H1 (cell line): ENCODE measurements around the gene GMCL1. TPM values are rescaled to one million over a fixed set of nuclear protein-coding genes. Genes with fewer than 3 reads are reported as not detected.

Experiments
- CTCF ChIA-PET: fragments of 300-600 bp; sonication (Branson Sonifier 250); formaldehyde crosslinking; loops from one replicate; lab custom pipeline; 2021; ENCODE audit not compliant: partially characterized antibody; lab: Charles Lee
- POLR2A ChIA-PET: fragments of 300-600 bp; sonication (Branson Sonifier 250); formaldehyde crosslinking; loops from one replicate; lab custom pipeline; 2021; ENCODE audit warnings: inconsistent platforms; ENCODE audit not compliant: partially characterized antibody; lab: Charles Lee
- DNase-seq, 2 experiments: peaks; one replicate each; pipeline versions ENCODE4 v3.0.0 to v3.0.0-alpha.2; 2010 to 2022; ENCODE audit warnings: low spot score in 2 of 2, low read depth in 1 of 2, mixed read lengths in 1 of 2
- FAIRE-seq: peaks from 2 replicates; lab custom pipeline; 2011; peaks lifted over from hg19 to GRCh38; lab: Jason Lieb, UNC
- H2AFZ ChIP-seq: 2 replicates; pipeline ENCODE4 v1.8.1; 2012; ENCODE audit warnings: low read length, inconsistent platforms
- H2AK5ac ChIP-seq: 2 replicates; pipeline ENCODE4 v1.6.1; 2013; ENCODE audit warnings: low read depth, low read length
- H2BK120ac ChIP-seq: replicated peaks from 2 replicates; pipeline ENCODE3; 2013; ENCODE audit warnings: low read depth, low read length, inconsistent platforms
- H2BK12ac ChIP-seq: 2 replicates; pipeline ENCODE4 v1.6.1; 2013; ENCODE audit warnings: low read depth, low read length
- H2BK15ac ChIP-seq: 2 replicates; pipeline ENCODE4 v1.6.1; 2013; ENCODE audit warnings: low read length
- H2BK20ac ChIP-seq: 2 replicates; pipeline ENCODE4 v1.6.1; 2013; ENCODE audit warnings: low read length
- H2BK5ac ChIP-seq: 2 replicates; pipeline ENCODE4 v1.6.1; 2013; ENCODE audit warnings: low read depth, low read length
- H3K14ac ChIP-seq: 2 replicates; pipeline ENCODE4 v1.6.1; 2013; ENCODE audit warnings: inconsistent platforms; ENCODE audit not compliant: insufficient read length
- H3K18ac ChIP-seq: 2 replicates; pipeline ENCODE4 v1.6.1; 2013; ENCODE audit warnings: low read length; ENCODE audit errors: extremely low read depth
- H3K23ac ChIP-seq: 2 replicates; pipeline ENCODE4 v1.6.1; 2013; ENCODE audit warnings: inconsistent platforms; ENCODE audit not compliant: insufficient read length
- H3K23me2 ChIP-seq: 2 replicates; pipeline ENCODE4 v1.6.1; 2013; ENCODE audit warnings: low read depth, low read length
- H3K27ac ChIP-seq: 2 replicates; pipeline ENCODE4 v1.6.1; 2011; ENCODE audit warnings: low read depth, low read length, inconsistent platforms
- H3K27me3 ChIP-seq, 4 experiments: replicated peaks in 1 of 4; 1 replicate in 1 of 4; 2 replicates in 3 of 4; pipeline versions ENCODE4 v1.6.1 to v1.8.1; 2011 to 2013; ENCODE audit warnings: low read length in 3 of 4, mild to moderate bottlenecking in 3 of 4, inconsistent platforms in 2 of 4, mixed read lengths in 2 of 4, moderate library complexity in 1 of 4; ENCODE audit not compliant: control insufficient read depth in 3 of 4, insufficient read depth in 3 of 4; ENCODE audit errors: extremely low read depth in 1 of 4
- H3K36me3 ChIP-seq, 4 experiments: 2 replicates each; pipeline versions ENCODE4 v1.6.1 to v1.8.1; 2011 to 2013; ENCODE audit warnings: mild to moderate bottlenecking in 4 of 4, low read length in 3 of 4, moderate library complexity in 2 of 4, control low read depth in 1 of 4, inconsistent platforms in 1 of 4; ENCODE audit not compliant: insufficient read depth in 4 of 4, control insufficient read depth in 2 of 4
- H3K4ac ChIP-seq: replicated peaks from 2 replicates; pipeline ENCODE3; 2013; ENCODE audit warnings: low read length, low read depth, mixed read lengths, inconsistent platforms; ENCODE audit not compliant: insufficient read length
- H3K4me1 ChIP-seq, 4 experiments: replicated peaks in 1 of 4; 1 replicate in 1 of 4; 2 replicates in 3 of 4; pipeline versions ENCODE4 v1.6.1 to v1.8.1; 2011 to 2013; ENCODE audit warnings: low read length in 3 of 4, inconsistent platforms in 2 of 4, mixed read lengths in 1 of 4; ENCODE audit not compliant: insufficient read depth in 4 of 4, control insufficient read depth in 3 of 4
- H3K4me2 ChIP-seq, 2 experiments: 2 replicates each; pipeline versions ENCODE4 v1.6.1 to v1.8.1; 2011 to 2013; ENCODE audit warnings: low read depth in 2 of 2, low read length in 2 of 2, control low read depth in 1 of 2, inconsistent platforms in 1 of 2, mild to moderate bottlenecking in 1 of 2; ENCODE audit not compliant: insufficient read depth in 1 of 2
- H3K4me3 ChIP-seq, 4 experiments: fragments of 200-600, 300-600 bp in 1 of 4; sonication (generic), shearing (Covaris generic), sonication (Bioruptor Twin) in 1 of 4; 2 replicates each; pipeline versions ENCODE4 v1.5.1 to v1.8.1; 2011 to 2016; ENCODE audit warnings: low read length in 4 of 4, low read depth in 3 of 4, control low read depth in 2 of 4, inconsistent platforms in 2 of 4, mild to moderate bottlenecking in 2 of 4, mixed read lengths in 1 of 4, moderate library complexity in 1 of 4; ENCODE audit not compliant: insufficient read depth in 2 of 4; ENCODE audit errors: extremely low read depth in 1 of 4
- H3K56ac ChIP-seq: replicated peaks from 2 replicates; pipeline ENCODE3; 2013; ENCODE audit warnings: low read depth, mild to moderate bottlenecking, mixed read lengths, low read length, inconsistent platforms; ENCODE audit not compliant: insufficient read length
- H3K79me1 ChIP-seq: 2 replicates; pipeline ENCODE4 v1.6.1; 2013; ENCODE audit warnings: low read depth, low read length, control low read depth
- H3K79me2 ChIP-seq, 2 experiments: 2 replicates each; pipeline versions ENCODE4 v1.6.1 to v1.8.1; 2012 to 2013; ENCODE audit warnings: low read length in 2 of 2, mild to moderate bottlenecking in 2 of 2, inconsistent platforms in 1 of 2; ENCODE audit not compliant: insufficient read depth in 2 of 2, control insufficient read depth in 1 of 2
- H3K9ac ChIP-seq, 4 experiments: replicated peaks in 1 of 4; 1 replicate in 1 of 4; 2 replicates in 3 of 4; pipeline versions ENCODE4 v1.6.1 to v1.8.1; 2011 to 2013; ENCODE audit warnings: low read depth in 3 of 4, low read length in 3 of 4, control low read depth in 2 of 4, mild to moderate bottlenecking in 2 of 4, moderate library complexity in 2 of 4, inconsistent platforms in 1 of 4; ENCODE audit errors: extremely low read depth in 1 of 4
- H3K9me3 ChIP-seq, 2 experiments: 2 replicates each; pipeline versions ENCODE4 v1.6.1 to v1.8.1; 2012 to 2013; ENCODE audit warnings: mild to moderate bottlenecking in 2 of 2, moderate library complexity in 2 of 2, control low read depth in 1 of 2, inconsistent platforms in 1 of 2, low read depth in 1 of 2, low read length in 1 of 2, mixed read lengths in 1 of 2; ENCODE audit not compliant: insufficient read depth in 2 of 2
- H4K20me1 ChIP-seq, 2 experiments: replicated peaks in 1 of 2; 2 replicates each; pipeline versions ENCODE3 to v1.8.1; 2011 to 2013; ENCODE audit warnings: inconsistent platforms in 2 of 2, low read length in 2 of 2, mild to moderate bottlenecking in 1 of 2; ENCODE audit not compliant: insufficient read depth in 2 of 2, control insufficient read depth in 1 of 2
- H4K5ac ChIP-seq: 2 replicates; pipeline ENCODE4 v1.6.1; 2013; ENCODE audit warnings: low read length, low read depth, mixed read lengths, inconsistent platforms; ENCODE audit not compliant: insufficient read length
- H4K8ac ChIP-seq: 2 replicates; pipeline ENCODE4 v1.8.0; 2013; ENCODE audit warnings: mild to moderate bottlenecking, moderate library complexity, low read length, inconsistent platforms; ENCODE audit not compliant: insufficient read depth; ENCODE audit errors: extremely low read depth
- H4K91ac ChIP-seq: replicated peaks from 2 replicates; pipeline ENCODE3; 2013; ENCODE audit warnings: low read length, mixed read lengths, inconsistent platforms; ENCODE audit not compliant: insufficient read length
- ASH2L ChIP-seq: fragments of 200-600, 300-600 bp; sonication (generic); IDR thresholded peaks from one replicate; pipeline ENCODE4 v1.7.1; 2017; ENCODE audit warnings: low read length
- CBX8 ChIP-seq: fragments of 300-800, 300-1000 bp; sonication (generic); IDR thresholded peaks from 2 replicates; pipeline ENCODE4 v1.7.1; 2016; ENCODE audit warnings: low read depth, low read length, borderline replicate concordance
- CEBPB ChIP-seq: IDR thresholded peaks from 2 replicates; pipeline ENCODE4 v1.6.1; 2012; ENCODE audit warnings: low read depth, low read length
- CHD1 ChIP-seq: IDR thresholded peaks from 2 replicates; pipeline ENCODE4 v1.6.1; 2012; ENCODE audit warnings: low read depth, low read length, improper control_type of control experiment
- CTBP2 ChIP-seq: IDR thresholded peaks from 2 replicates; pipeline ENCODE4 v1.7.0; 2011; ENCODE audit warnings: borderline replicate concordance, mild to moderate bottlenecking, moderate library complexity, mixed read lengths, low read length; ENCODE audit not compliant: insufficient read depth, insufficient read length
- EZH2 ChIP-seq: fragments of 200-600 bp; sonication (generic); IDR thresholded peaks from 2 replicates; pipeline ENCODE4 v1.7.1; 2012; ENCODE audit warnings: low read depth, mild to moderate bottlenecking, moderate library complexity, low read length, inconsistent platforms; ENCODE audit not compliant: severe bottlenecking
- HDAC2 ChIP-seq, 2 experiments: fragments of 300-600 bp in 1 of 2; sonication (generic) in 1 of 2; IDR thresholded peaks; 2 replicates each; pipeline ENCODE4 v1.6.1; 2011 to 2012; ENCODE audit warnings: low read depth in 2 of 2, low read length in 2 of 2, mild to moderate bottlenecking in 2 of 2, moderate library complexity in 2 of 2, borderline replicate concordance in 1 of 2, inconsistent platforms in 1 of 2
- NRF1 ChIP-seq: IDR thresholded peaks from 2 replicates; pipeline ENCODE4 v1.6.1; 2011; ENCODE audit warnings: mild to moderate bottlenecking, low read depth, low read length, improper control_type of control experiment
- RNF2 ChIP-seq: fragments of 200-900, 300-1000 bp; sonication (generic); IDR thresholded peaks from 2 replicates; pipeline ENCODE4 v1.7.1; 2016; ENCODE audit warnings: borderline replicate concordance, low read depth, mild to moderate bottlenecking, antibody characterized with exemption, low read length; ENCODE audit not compliant: poor library complexity, severe bottlenecking; ENCODE audit errors: missing control alignments
- SP2 ChIP-seq: IDR thresholded peaks from 2 replicates; pipeline ENCODE4 v1.6.1; 2012; ENCODE audit warnings: mild to moderate bottlenecking, low read length, inconsistent platforms
- TCF12 ChIP-seq: IDR thresholded peaks from 2 replicates; pipeline ENCODE4 v1.6.1; 2011; ENCODE audit warnings: low read depth, mild to moderate bottlenecking, low read length
- WGBS, 2 experiments: shearing (Covaris generic) in 1 of 2; methylation state at CpG; one replicate each; pipeline versions ENCODE4 v1.1.6 to v1.1.7; 2013 to 2015; ENCODE audit warnings: low lambda C conversion rate in 2 of 2, mixed read lengths in 2 of 2, inconsistent platforms in 1 of 2, low coverage in 1 of 2, missing lambda C conversion rate in 1 of 2; ENCODE audit not compliant: insufficient replicate concordance in 2 of 2, insufficient coverage in 1 of 2, insufficient read length in 1 of 2; ENCODE audit errors: extremely low coverage in 1 of 2, missing lambda C conversion rate in 1 of 2; 5-methylcytosine and 5-hydroxymethylcytosine counted together
- polyA plus RNA-seq, 7 experiments: library from polyadenylated mRNA; depleted of rRNA in 3 of 7; stranded (reverse) in 5 of 7; unstranded in 2 of 7; fragments of >200 nt in 5 of 7; fragments of 200-250 nt in 2 of 7; gene quantifications; 1 replicate in 5 of 7; 2 replicates in 1 of 7; 4 replicates in 1 of 7; pipeline versions ENCODE4 v1.2.1 to v1.2.3, GENCODE V29; 2011 to 2013; ENCODE audit warnings: missing spikeins in 2 of 7, mixed read lengths in 2 of 7
- total RNA-seq: library from RNA; stranded (reverse); fragmentation: NEBNext Ultra II Directional; extraction: Animal tissue kit (Norgen Biotek cat#: 25700); gene quantifications from 2 replicates; pipeline ENCODE4 v1.2.1, GENCODE V29; 2021
- TF ChIP-seq, protein P1 (sequence below): IDR thresholded peaks from 2 replicates; pipeline ENCODE4 v1.6.1; 2012; ENCODE audit warnings: inconsistent platforms

The GMCL1 gene
- total and polyA plus RNA-seq, 2 of the 8 experiments (the other 6 are each of a cell fraction or from before 2014, with no cell fraction given), result 6.5 to 21.9 TPM

DNA sequence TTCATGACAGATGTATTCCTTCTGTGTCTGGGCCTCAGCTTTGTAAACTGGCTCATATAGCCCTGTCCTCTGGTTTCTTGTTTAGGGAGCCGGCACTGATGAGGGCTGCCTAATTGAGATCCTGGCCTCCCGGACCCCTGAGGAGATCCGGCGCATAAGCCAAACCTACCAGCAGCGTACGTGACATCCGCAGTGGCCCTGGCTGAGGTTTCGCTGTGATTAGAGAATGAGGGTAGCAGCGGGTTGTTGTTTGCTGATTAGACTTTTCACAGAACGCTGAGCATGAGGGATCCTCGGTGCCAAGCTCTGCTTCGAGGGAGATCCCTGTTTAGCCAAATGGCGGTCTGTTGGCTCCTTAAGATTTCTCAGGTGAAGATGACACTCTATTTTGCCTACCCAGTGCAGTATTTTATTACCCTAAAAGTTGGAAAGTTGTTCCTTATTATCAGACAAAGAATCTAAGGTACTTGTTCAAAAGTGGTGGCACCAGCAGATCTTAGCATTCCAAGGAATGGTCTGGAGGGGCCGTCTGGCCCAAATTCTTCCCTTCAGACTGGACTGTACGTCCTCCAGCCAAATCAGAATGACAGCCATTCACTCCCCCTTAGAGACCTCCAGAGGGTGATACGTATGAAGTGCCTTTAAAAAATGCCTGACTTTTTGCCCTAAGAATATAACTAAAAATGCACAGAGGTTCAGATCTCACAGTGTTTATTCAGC is 21.5 kb upstream of the GMCL1 start:
- no peaks in the 10 kb centered on the region for H3K4me1 ChIP-seq
- H3K4me3 ChIP-seq, result no peak overlapping the region
- H3K27ac ChIP-seq, result no peak overlapping the region
- H3K36me3 ChIP-seq, result no peaks in the 10 kb centered on the region
- no peak overlapping the region for H2BK15ac ChIP-seq
- DNase-seq (peak in 1 of 2 experiments; percentile 35), FAIRE-seq (no peak)
- CTCF ChIA-PET, result interaction anchor here (1.0 to 22.2 kb wide), 4 partner anchors 8 to 82 kb away, joined by 4 to 319 read pairs (median 10); no protein-coding TSS in a partner anchor
- no peak overlapping the region for H2AK5ac ChIP-seq
- no peaks in the 10 kb centered on the region for H3K79me2 ChIP-seq
- 90% methylated on average over 16 of the region's 16 CpGs; no CpG with 5 or more reads in 1 of the 2 experiments for WGBS, 2 experiments
- H3K23me2 ChIP-seq, result no peaks in the 10 kb centered on the region
- H4K5ac ChIP-seq, result no peak overlapping the region
- H3K27me3 ChIP-seq, result no peaks in the 10 kb centered on the region
- H2AFZ ChIP-seq, result no peak overlapping the region
- H3K9me3 ChIP-seq, result no peaks in the 10 kb centered on the region
- H4K8ac ChIP-seq, result no peak overlapping the region
- no peaks in the 10 kb centered on the region for H3K79me1 ChIP-seq
- no peak overlapping the region for H3K14ac ChIP-seq
- H3K56ac ChIP-seq, result no peak overlapping the region
- no peak overlapping the region for H2BK120ac ChIP-seq
- no peak overlapping the region for H2BK20ac ChIP-seq
- H4K20me1 ChIP-seq, result peaks cover 0 to 2% of the 10 kb centered on the region in 2 experiments
- H3K18ac ChIP-seq, result no peak overlapping the region
- no peak overlapping the region for H3K4me2 ChIP-seq
- POLR2A ChIA-PET, result no interaction called here
- H2BK5ac ChIP-seq, result no peak overlapping the region
- H3K9ac ChIP-seq, result no peak overlapping the region
- H4K91ac ChIP-seq, result no peak overlapping the region
- no peak overlapping the region for H2BK12ac ChIP-seq
- no peak overlapping the region for H3K4ac ChIP-seq
- H3K23ac ChIP-seq, result no peak overlapping the region
- TF ChIP-seq RNF2 (no peak), TCF12 (no peak), ASH2L (no peak), CBX8 (no peak), SP2 (no peak), CHD1 (no peak), CTBP2 (no peak), HDAC2 (IDR thresholded peaks at IDR 0.05; ENCODE audit: borderline replicate concordance in 1 of 2, low read depth in 2 of 2, low read length in 2 of 2) (no peak), CEBPB (no peak), NRF1 (no peak), EZH2 (no peak)
- TF ChIP-seq, protein P1, sequence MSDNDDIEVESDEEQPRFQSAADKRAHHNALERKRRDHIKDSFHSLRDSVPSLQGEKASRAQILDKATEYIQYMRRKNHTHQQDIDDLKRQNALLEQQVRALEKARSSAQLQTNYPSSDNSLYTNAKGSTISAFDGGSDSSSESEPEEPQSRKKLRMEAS, result no peak
